ENCODE measurements around the gene EDN2. TPM values are rescaled to one million over a fixed set of nuclear protein-coding genes. Genes with fewer than 3 reads are reported as not detected.

The EDN2 gene
- total RNA-seq, 1 experiment from 2014 or later: 0.28 TPM

- Mint-ChIP-seq H3K9me3 (ENCODE audit: low read depth, unreplicated experiment) (peaks cover 4% of the 10 kb centered on the region), H3K4me1 (ENCODE audit: low read depth, unreplicated experiment) (no peaks in the 10 kb centered on the region), H3K27me3 (ENCODE audit: unreplicated experiment) (peaks cover 16% of the 10 kb centered on the region), H3K27ac (ENCODE audit: unreplicated experiment) (no peak overlapping the region), H3K36me3 (ENCODE audit: insufficient read depth, unreplicated experiment) (no peaks in the 10 kb centered on the region), H3K4me3 (ENCODE audit: low read depth, unreplicated experiment) (no peak overlapping the region)
- no peak for TF ChIP-seq CTCF (IDR thresholded peaks at IDR 0.05; ENCODE audit: unreplicated experiment)
- intact Hi-C loops (cut with micrococcal nuclease; ENCODE audit: unreplicated experiment): no loop called here
- CTCF ChIA-PET: no interaction called here
- BruUV-seq (replicated peaks): no TSS peak
- no peak for DNase-seq
These were observed 38.6 kb upstream of the EDN2 start for GRCh38 chr1:41523071-41523470.

- H3K36me3 Mint-ChIP-seq (ENCODE audit: insufficient read depth, unreplicated experiment): no peaks in the 10 kb centered on the region
- no peak for DNase-seq
- H3K4me3 Mint-ChIP-seq (ENCODE audit: low read depth, unreplicated experiment): no peak overlapping the region
- no TSS peak for BruUV-seq (replicated peaks)
- intact Hi-C loops (cut with micrococcal nuclease; ENCODE audit: unreplicated experiment): no loop called here
- H3K27me3 Mint-ChIP-seq (ENCODE audit: unreplicated experiment): peaks cover 16% of the 10 kb centered on the region
- CTCF ChIA-PET: no interaction called here
- no peak overlapping the region for H3K27ac Mint-ChIP-seq (ENCODE audit: unreplicated experiment)
- peaks cover 4% of the 10 kb centered on the region for H3K4me1 Mint-ChIP-seq (ENCODE audit: low read depth, unreplicated experiment)
- H3K9me3 Mint-ChIP-seq (ENCODE audit: low read depth, unreplicated experiment): peaks cover 4% of the 10 kb centered on the region
- TF ChIP-seq CTCF (IDR thresholded peaks at IDR 0.05; ENCODE audit: unreplicated experiment): no peak
These were observed 37.3 kb upstream of the EDN2 start for GRCh38 chr1:41521766-41522165.

- peaks cover 4% of the 10 kb centered on the region for H3K9me3 Mint-ChIP-seq (ENCODE audit: low read depth, unreplicated experiment)
- intact Hi-C loops (cut with micrococcal nuclease; ENCODE audit: unreplicated experiment): no loop called here
- H3K36me3 Mint-ChIP-seq (ENCODE audit: insufficient read depth, unreplicated experiment): no peaks in the 10 kb centered on the region
- BruUV-seq (replicated peaks): no TSS peak
- peaks cover 16% of the 10 kb centered on the region for H3K27me3 Mint-ChIP-seq (ENCODE audit: unreplicated experiment)
- no peak overlapping the region for H3K27ac Mint-ChIP-seq (ENCODE audit: unreplicated experiment)
- CTCF ChIA-PET: no interaction called here
- H3K4me3 Mint-ChIP-seq (ENCODE audit: low read depth, unreplicated experiment): no peak overlapping the region
- TF ChIP-seq CTCF (IDR thresholded peaks at IDR 0.05; ENCODE audit: unreplicated experiment): no peak
- peaks cover 7% of the 10 kb centered on the region for H3K4me1 Mint-ChIP-seq (ENCODE audit: low read depth, unreplicated experiment)
- DNase-seq: no peak
These were observed 36.7 kb upstream of the EDN2 start for GRCh38 chr1:41520951-41521752.

GRCh38 chr1:41519667-41520066, 35.2 kb upstream of the EDN2 start:
- Mint-ChIP-seq H3K36me3 (ENCODE audit: insufficient read depth, unreplicated experiment) (peaks cover 11% of the 10 kb centered on the region), H3K9me3 (ENCODE audit: low read depth, unreplicated experiment) (peaks cover 4% of the 10 kb centered on the region), H3K27me3 (ENCODE audit: unreplicated experiment) (peaks cover 16% of the 10 kb centered on the region), H3K4me1 (ENCODE audit: low read depth, unreplicated experiment) (peaks cover 22% of the 10 kb centered on the region), H3K4me3 (ENCODE audit: low read depth, unreplicated experiment) (no peak overlapping the region), H3K27ac (ENCODE audit: unreplicated experiment) (no peak overlapping the region)
- intact Hi-C loops (cut with micrococcal nuclease; ENCODE audit: unreplicated experiment): no loop called here
- no TSS peak for BruUV-seq (replicated peaks)
- no peak for TF ChIP-seq CTCF (IDR thresholded peaks at IDR 0.05; ENCODE audit: unreplicated experiment)
- CTCF ChIA-PET: no interaction called here
- DNase-seq: no peak

All from Calu3 (cell line).